Measurements from ENCODE around the gene COPS8. TPM values are rescaled to one million over a fixed set of nuclear protein-coding genes. Genes with fewer than 3 reads are reported as not detected.
A peak's percentile ranks its signal among the peaks of the same experiment; 100 is the strongest.

The COPS8 gene
- total RNA-seq, 2 experiments from 2014 or later, result 39.9 to 43.6 TPM

DNA sequence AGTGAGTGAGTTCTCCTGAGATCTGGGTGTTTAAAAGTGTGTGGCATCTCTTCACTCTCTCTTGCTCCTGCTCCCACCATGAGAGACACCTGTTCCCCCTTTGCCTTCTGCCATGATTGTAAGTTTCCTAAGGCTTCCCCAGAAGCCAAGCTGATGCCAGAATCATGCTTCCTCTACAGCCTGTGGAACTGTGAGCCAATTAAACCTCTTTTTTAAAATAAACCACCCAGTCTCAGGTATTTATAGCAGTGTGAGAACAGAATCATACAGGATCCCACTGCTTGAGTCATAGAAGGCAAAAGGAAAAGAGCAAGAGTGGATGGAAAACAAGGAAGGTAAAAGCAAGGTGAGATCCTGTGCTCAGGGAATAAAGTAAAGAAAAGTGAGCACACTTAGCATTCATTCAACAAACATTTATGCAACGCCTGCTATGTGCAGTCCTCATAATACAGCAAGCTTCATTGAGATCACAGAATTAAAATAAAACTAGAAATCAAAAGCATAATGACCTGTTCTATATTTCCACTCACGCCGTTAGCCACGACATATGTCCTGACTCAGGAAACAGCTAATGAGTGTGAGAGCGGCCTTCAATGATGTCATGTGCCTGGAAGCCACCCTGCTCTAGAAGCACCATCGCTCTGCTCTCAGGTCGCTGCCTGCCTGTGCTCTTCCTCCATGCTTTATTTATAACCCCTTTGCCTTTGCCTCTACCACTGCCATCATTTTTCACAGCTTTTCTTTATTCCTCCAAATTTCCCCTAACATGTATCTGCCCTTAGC lies 11.3 kb upstream of the COPS8 start:
- H3K36me3 Mint-ChIP-seq, result no peaks in the 10 kb centered on the region
- H3K27me3 Mint-ChIP-seq, result no peaks in the 10 kb centered on the region
- no peak overlapping the region for H3K27ac Mint-ChIP-seq
- H3K9me3 Mint-ChIP-seq (ENCODE audit: low read depth), result no peaks in the 10 kb centered on the region
- CTCF ChIA-PET, result interaction anchor here (0.9 to 1.8 kb wide), 4 partner anchors 11 to 246 kb away, joined by 3 to 6 read pairs (median 3); no protein-coding TSS in a partner anchor
- no peak for ATAC-seq
- no peak overlapping the region for H3K4me3 Mint-ChIP-seq
- H3K4me1 Mint-ChIP-seq, result peaks cover 2% of the 10 kb centered on the region
- DNase-seq, result no peak

DNA sequence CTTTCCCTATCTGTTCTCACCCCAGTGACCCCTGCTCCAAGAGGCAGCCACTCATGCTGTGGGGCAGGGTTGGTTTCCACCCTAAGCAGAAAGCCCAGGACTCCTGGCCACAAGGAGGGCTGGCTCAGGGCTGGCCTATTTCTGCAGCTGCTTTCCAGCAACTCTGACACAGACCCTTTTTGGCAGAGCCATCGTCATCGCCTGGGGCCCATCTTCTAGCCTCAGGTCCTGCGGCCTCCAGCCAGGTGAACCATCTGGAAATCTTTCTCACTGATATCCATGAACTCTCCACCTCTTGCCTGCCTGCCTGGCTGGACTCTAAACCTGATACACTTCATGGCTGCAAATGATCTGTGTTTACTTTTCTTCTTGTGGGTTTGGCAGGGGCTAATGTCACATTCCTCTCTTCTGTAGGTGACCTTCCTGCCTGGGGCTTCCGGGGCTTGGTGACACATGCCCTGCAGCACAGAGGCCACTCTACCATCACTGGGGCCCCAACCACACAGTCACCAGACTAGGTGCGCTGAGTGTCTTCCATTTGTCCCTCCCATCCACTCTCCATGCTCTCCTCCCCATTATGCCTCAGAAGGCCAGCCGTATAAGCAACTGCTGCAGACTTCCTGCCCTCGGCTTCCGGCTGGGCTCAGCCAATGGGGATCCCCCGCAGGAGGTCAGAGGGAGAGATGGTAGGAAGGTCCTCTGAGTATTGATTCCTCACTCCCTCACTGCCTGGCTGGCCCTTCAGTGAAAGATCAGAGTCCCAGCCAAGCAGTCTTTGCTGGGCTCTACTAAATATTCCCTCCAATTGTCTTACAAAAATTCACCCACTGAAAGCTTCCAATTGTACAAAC lies 9.7 kb upstream of the COPS8 start:
- CTCF ChIA-PET, result no interaction called here
- no peaks in the 10 kb centered on the region for H3K27me3 Mint-ChIP-seq
- H3K4me1 Mint-ChIP-seq, result peaks cover 2% of the 10 kb centered on the region
- DNase-seq, result no peak
- H3K9me3 Mint-ChIP-seq (ENCODE audit: low read depth), result no peaks in the 10 kb centered on the region
- H3K4me3 Mint-ChIP-seq, result no peak overlapping the region
- ATAC-seq, result no peak
- H3K36me3 Mint-ChIP-seq, result no peaks in the 10 kb centered on the region
- no peak overlapping the region for H3K27ac Mint-ChIP-seq

DNA sequence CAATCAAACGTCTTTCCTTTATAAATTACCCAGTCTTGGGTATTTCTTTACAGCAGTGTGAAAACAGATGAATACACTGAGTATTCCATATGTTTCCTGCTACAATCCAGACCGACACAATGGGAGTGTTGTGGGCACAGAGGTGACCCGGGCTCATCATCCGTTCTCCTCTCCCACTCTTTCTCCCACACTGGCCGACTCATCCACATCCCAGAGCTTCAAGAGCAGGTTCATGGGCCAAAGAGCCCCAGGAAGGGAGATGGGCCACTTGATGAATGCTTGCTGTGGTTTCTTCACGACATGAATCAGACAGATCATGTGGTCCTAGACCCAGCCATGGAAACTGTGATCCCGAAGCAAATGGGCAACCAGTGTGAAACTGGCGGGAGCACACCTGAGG lies 4.1 kb upstream of the COPS8 start:
- Mint-ChIP-seq H3K4me3 (no peak overlapping the region), H3K4me1 (peaks cover 10% of the 10 kb centered on the region), H3K9me3 (ENCODE audit: low read depth) (no peaks in the 10 kb centered on the region), H3K27ac (no peak overlapping the region), H3K36me3 (peaks cover 2% of the 10 kb centered on the region), H3K27me3 (no peaks in the 10 kb centered on the region)
- no peak for ATAC-seq
- CTCF ChIA-PET, result no interaction called here
- DNase-seq, result no peak

DNA sequence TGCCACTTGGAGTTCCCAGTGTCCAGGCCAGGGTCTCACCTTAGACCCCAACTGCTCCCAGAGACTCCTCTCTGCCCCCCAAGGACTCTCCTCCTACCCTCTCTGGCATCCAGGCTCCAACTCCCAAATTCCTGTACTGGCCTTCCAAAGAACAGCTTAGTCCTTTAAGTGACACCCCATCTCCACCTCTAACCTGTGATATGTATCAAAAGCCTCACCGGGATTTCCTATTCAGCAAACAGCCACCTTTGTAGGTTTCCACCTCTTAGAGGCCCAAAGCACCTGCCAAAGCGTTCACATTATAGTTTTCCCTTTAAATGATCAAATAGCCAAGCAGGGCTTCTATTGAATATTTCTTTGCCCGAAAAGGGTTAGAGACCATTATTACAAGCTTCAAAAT lies 2.7 kb upstream of the COPS8 start:
- CTCF ChIA-PET, result no interaction called here
- no peak for DNase-seq
- H3K9me3 Mint-ChIP-seq (ENCODE audit: low read depth), result no peaks in the 10 kb centered on the region
- peaks cover 17% of the 10 kb centered on the region for H3K4me1 Mint-ChIP-seq
- H3K4me3 Mint-ChIP-seq, result no peak overlapping the region
- peaks cover 2% of the 10 kb centered on the region for H3K36me3 Mint-ChIP-seq
- no peaks in the 10 kb centered on the region for H3K27me3 Mint-ChIP-seq
- H3K27ac Mint-ChIP-seq, result no peak overlapping the region
- no peak for ATAC-seq

DNA sequence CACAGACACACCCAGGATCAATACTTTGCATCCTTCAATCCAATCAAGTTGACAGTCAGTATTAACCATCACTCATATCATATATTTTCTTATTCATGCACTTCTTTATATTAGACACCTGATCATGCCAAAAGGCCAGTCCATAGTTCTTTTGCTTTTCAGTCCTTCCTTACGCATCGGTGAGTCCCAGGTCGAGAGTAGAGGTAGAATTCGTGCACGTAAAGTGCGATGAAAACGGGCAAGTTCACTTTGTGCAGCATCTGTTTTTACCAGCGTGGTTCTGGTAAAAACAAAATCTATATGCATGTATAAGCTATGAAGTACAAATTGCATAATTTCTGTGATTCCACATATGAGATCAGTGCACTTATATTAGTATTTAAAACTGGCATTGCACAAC lies 1.2 kb upstream of the COPS8 start:
- Mint-ChIP-seq H3K27me3 (no peaks in the 10 kb centered on the region), H3K4me1 (peaks cover 17% of the 10 kb centered on the region), H3K9me3 (ENCODE audit: low read depth) (no peaks in the 10 kb centered on the region), H3K4me3 (peak overlapping the region; percentile 96), H3K36me3 (peaks cover 4% of the 10 kb centered on the region), H3K27ac (peak overlapping the region; percentile 98)
- ATAC-seq (no peak), DNase-seq (no peak)
- CTCF ChIA-PET, result interaction anchor here (1.2 to 2.2 kb wide), 2 partner anchors 10 to 515 kb away, joined by 6 to 8 read pairs; partner anchors contain the start of gene ACKR3

DNA sequence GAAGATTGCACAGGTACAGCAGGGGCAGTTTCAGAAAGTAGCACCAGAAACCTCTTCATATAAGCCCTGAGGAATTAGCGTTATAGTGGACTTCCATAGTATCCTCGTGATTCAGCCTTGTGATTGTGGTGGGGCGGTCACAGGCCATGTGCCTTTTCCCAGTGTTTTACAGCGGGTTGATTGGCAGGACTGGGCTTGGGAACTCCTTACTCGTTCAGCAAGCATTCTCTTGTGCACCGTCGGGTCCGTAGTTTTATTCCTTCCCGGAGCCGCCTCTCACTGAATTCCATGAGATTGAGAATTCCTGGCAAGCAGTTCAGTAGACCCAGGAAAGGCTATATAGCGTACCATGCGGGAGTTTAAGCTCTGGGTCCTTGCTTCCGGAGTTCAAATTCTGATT lies 5.2 kb downstream of the COPS8 start:
- H3K27me3 Mint-ChIP-seq, result no peaks in the 10 kb centered on the region
- no peaks in the 10 kb centered on the region for H3K9me3 Mint-ChIP-seq (ENCODE audit: low read depth)
- no peak overlapping the region for H3K27ac Mint-ChIP-seq
- peaks cover 14% of the 10 kb centered on the region for H3K36me3 Mint-ChIP-seq
- CTCF ChIA-PET, result interaction anchor here (0.7 kb wide), 1 partner anchor 590 kb away, joined by 3 read pairs; no protein-coding TSS in a partner anchor
- ATAC-seq (no peak), DNase-seq (no peak)
- H3K4me1 Mint-ChIP-seq, result peaks cover 9% of the 10 kb centered on the region
- no peak overlapping the region for H3K4me3 Mint-ChIP-seq

DNA sequence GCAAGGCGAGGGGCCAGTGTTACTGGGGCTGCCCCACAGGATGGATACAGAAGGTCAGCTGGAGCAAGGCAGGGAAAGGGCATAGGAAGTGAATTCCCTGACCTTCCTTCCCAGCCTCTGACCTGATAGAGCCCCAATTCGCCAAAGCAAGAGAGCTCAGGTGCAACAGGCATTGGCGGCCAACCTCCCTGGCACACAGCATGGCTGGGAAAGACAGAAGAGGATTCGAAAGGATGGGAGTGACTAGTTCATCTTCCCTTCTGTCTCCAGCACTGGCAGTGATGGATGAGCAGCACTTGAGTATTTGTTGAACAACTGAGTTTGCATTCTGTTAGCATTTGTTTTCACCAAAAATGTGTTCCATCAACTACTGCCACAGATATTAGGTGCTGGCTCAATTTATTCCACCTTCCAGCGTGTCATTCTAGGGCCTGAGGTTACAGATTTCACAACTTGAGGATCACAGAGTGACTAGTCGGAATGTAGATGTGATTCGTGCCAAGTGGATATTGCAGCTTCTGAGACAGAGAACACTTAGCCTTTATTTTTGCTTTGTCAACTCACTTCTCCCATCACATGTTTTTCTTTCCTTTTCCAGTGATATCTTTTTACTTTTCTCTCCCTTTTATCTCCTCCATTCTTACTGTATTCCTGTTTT lies 6.2 kb downstream of the COPS8 start:
- H3K4me1 Mint-ChIP-seq, result peaks cover 6% of the 10 kb centered on the region
- CTCF ChIA-PET, result no interaction called here
- peaks cover 14% of the 10 kb centered on the region for H3K36me3 Mint-ChIP-seq
- H3K27ac Mint-ChIP-seq, result no peak overlapping the region
- no peak for ATAC-seq
- H3K9me3 Mint-ChIP-seq (ENCODE audit: low read depth), result no peaks in the 10 kb centered on the region
- H3K27me3 Mint-ChIP-seq, result no peaks in the 10 kb centered on the region
- no peak for DNase-seq
- H3K4me3 Mint-ChIP-seq, result no peak overlapping the region

DNA sequence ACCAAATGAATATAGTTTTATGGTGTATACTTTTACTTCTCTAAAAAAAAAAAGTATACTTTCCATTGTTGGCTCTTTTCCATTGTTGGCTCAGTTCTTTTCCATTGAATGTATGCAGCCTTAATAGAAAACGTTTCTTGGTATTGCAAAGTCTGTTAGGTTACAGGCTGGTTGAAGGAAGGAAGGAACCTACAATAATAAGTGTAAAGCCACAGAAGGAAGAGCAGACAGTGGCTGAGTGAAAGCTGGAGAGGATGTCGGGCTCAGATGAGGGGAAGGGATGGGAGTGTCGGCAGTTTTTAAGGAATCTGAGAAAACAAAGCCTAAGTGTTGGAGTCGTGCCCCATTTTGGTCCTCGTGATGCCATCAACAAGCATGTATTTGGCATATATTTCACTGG lies 6.8 kb downstream of the COPS8 start:
- no peak for ATAC-seq
- Mint-ChIP-seq H3K4me3 (no peak overlapping the region), H3K9me3 (ENCODE audit: low read depth) (no peaks in the 10 kb centered on the region), H3K27ac (no peak overlapping the region), H3K27me3 (no peaks in the 10 kb centered on the region), H3K4me1 (peaks cover 2% of the 10 kb centered on the region), H3K36me3 (peaks cover 15% of the 10 kb centered on the region)
- DNase-seq, result no peak
- CTCF ChIA-PET, result no interaction called here

DNA sequence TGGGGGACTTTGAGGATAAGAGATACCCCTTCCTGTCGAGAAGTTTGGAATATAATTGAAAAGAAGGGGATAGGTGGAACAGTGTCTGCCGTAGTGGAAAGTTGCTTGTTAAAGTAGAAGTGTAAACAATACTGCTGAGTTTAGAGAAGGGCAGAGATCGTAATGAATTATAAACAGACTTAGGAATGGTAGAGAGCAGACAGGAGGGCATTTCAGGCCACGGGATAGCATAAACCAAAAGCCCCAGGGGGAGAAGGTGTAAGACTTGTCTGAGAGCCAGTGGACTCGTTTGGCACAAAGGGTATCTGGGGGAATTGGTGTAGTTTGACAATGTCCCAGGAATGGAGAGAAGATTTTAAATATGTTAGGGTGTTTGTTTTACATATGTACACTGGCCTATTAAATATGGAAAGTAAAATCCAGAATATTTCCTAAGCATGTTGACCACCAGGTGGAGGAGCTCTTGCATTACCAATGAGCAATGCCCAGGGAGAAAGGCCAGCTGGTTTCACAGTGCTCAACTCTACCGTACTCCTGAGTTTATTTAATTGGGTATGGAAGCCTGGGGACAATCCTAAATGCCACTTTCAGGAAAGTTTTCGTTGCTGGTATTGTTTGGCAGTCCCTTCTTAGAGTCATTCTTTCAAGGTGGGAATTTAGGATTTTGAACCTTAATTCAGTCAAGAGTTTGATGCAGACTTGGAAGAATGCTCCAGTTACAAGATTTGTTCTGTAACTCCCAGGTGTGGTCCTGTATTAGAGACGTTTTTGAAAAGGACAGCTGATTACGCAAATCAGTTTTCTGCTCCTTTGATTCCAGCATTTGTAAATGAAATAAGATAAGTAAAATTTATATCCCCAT lies 7.5 kb downstream of the COPS8 start:
- ATAC-seq (no peak), DNase-seq (no peak)
- Mint-ChIP-seq H3K27ac (no peak overlapping the region), H3K9me3 (ENCODE audit: low read depth) (no peaks in the 10 kb centered on the region), H3K4me3 (no peak overlapping the region), H3K4me1 (no peaks in the 10 kb centered on the region), H3K36me3 (peaks cover 19% of the 10 kb centered on the region), H3K27me3 (no peaks in the 10 kb centered on the region)
- CTCF ChIA-PET, result no interaction called here

DNA sequence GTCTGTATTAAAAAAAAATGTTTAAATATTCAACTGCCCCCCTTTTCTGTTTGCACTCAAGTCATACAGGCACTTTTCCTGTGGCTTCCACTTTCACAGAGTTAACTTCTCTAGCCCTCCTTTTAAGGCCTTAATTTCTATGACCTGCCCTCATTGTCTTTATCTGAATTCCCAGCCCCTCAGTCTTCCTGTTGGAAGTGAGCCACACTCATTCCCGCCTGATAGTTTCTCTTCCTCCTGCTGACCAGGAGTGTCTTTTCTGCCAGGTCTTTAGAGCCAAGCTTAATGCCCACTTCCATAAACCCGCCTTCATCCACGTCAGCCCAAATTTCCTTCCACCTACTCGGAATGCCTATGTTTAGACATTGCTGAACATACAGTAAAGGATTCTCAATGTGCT lies 10.5 kb downstream of the COPS8 start:
- Mint-ChIP-seq H3K4me1 (no peaks in the 10 kb centered on the region), H3K27ac (no peak overlapping the region), H3K9me3 (ENCODE audit: low read depth) (no peaks in the 10 kb centered on the region), H3K36me3 (peaks cover 35% of the 10 kb centered on the region), H3K27me3 (no peaks in the 10 kb centered on the region), H3K4me3 (no peak overlapping the region)
- CTCF ChIA-PET, result no interaction called here
- no peak for ATAC-seq
- no peak for DNase-seq

DNA sequence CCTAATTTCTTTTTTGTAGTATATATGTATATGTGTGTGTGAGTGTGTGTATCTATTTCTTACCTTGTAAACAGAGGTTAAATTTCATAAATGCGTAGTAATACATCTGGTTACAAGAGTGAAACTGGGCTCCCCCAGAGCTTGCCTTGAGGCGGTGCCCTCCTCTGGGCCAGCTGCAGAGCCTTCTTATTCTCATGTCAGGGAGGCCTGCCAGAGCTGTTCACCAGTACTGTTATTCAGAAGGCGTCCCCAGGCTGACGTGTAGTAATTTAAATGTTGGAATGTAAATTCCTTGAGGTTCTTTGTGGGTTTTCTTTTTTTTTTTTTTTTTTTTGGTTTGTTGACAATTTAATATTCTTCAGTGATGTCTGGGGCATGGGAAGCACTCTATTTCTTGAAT lies 11.2 kb downstream of the COPS8 start:
- CTCF ChIA-PET, result no interaction called here
- Mint-ChIP-seq H3K9me3 (ENCODE audit: low read depth) (no peaks in the 10 kb centered on the region), H3K27me3 (no peaks in the 10 kb centered on the region), H3K4me3 (no peak overlapping the region), H3K4me1 (no peaks in the 10 kb centered on the region), H3K27ac (no peak overlapping the region), H3K36me3 (peaks cover 36% of the 10 kb centered on the region)
- no peak for ATAC-seq
- no peak for DNase-seq

DNA sequence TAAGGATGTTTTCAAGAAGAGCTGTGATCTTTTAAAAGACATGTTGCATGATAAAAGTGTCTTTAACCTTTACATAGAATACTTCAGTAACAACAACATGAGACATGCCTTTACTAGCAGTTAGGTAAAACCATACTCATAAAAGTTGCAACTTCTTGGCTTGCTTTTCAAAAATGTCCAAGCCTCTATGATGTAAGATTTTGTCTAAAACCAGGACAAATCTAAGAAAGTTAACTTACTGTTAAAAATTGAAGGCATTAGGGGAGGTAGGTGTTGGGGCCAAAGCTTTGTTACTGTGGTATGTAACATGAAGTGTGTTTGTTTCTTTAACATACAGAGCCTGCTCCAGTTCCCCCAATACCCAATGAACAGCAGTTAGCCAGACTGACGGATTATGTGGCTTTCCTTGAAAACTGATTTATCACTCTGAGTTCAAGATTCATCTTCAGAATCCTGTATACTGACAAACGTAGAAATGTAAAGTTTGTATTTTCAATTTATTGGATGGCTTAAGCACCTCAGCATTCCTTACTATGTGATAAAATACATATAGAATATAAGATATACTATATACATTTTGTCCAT lies 11.7 kb downstream of the COPS8 start:
- no peak overlapping the region for H3K27ac Mint-ChIP-seq
- CTCF ChIA-PET, result no interaction called here

More for the DNA sequence above, 11.7 kb downstream of the COPS8 start:
- no peak overlapping the region for H3K4me3 Mint-ChIP-seq
- no peaks in the 10 kb centered on the region for H3K9me3 Mint-ChIP-seq (ENCODE audit: low read depth)
- no peak for DNase-seq
- no peak for ATAC-seq
- H3K4me1 Mint-ChIP-seq, result no peaks in the 10 kb centered on the region
- peaks cover 36% of the 10 kb centered on the region for H3K36me3 Mint-ChIP-seq
- H3K27me3 Mint-ChIP-seq, result no peaks in the 10 kb centered on the region
